Measurements from ENCODE around the gene MITF. TPM values are rescaled to one million over a fixed set of nuclear protein-coding genes. Genes with fewer than 3 reads are reported as not detected.

Gene MITF
- total RNA-seq, 1 experiment from 2014 or later, result 1.9 TPM

- Histone ChIP-seq H4K20me1 (ENCODE audit: insufficient read depth) (no peaks in the 10 kb centered on the region), H3K36me3 (ENCODE audit: control insufficient read depth in 1 of 2, insufficient read depth in 2 of 2, low read length in 2 of 2) (no peaks in the 10 kb centered on the region), H3K27ac (ENCODE audit: low read depth, low read length) (no peak overlapping the region), H3K79me2 (ENCODE audit: insufficient read depth, low read length) (no peaks in the 10 kb centered on the region), H3K9me3 (ENCODE audit: control insufficient read depth in 1 of 2, insufficient read depth in 1 of 2, low read depth in 1 of 2, low read length in 2 of 2) (no peaks in the 10 kb centered on the region), H3K9ac (ENCODE audit: low read length) (no peak overlapping the region), H3K4me1 (ENCODE audit: control insufficient read depth in 1 of 2, insufficient read depth in 2 of 2, low read length in 2 of 2) (no peaks in the 10 kb centered on the region), H3K4me3 (replicated peaks in 1 of 2; ENCODE audit: low read depth in 1 of 2, low read length in 2 of 2) (no peak overlapping the region), H3K9me2 (ENCODE audit: insufficient read depth) (no peaks in the 10 kb centered on the region), H2AFZ (ENCODE audit: low read depth, low read length, poor library complexity, severe bottlenecking) (no peak overlapping the region), H3K27me3 (ENCODE audit: insufficient read depth, low read length) (no peaks in the 10 kb centered on the region), H3K4me2 (ENCODE audit: low read length) (no peak overlapping the region)
- no peak for TF ChIP-seq POLR2A (IDR thresholded peaks at IDR 0.05; ENCODE audit: borderline replicate concordance, extremely low read depth, insufficient read depth, insufficient read length)
- no peak for TF ChIP-seq ZBTB33 (IDR thresholded peaks at IDR 0.05; ENCODE audit: extremely low read depth, insufficient replicate concordance, low read length)
- ChIA-PET RAD21 (ENCODE audit: low non-redundant PET in 1 of 2, low total read pairs in 2 of 2, uncharacterized antibody in 2 of 2, unreplicated experiment in 2 of 2) (no interaction called here), POLR2A (no interaction called here), CTCF (no interaction called here)
- ATAC-seq (no peak), DNase-seq (ENCODE audit: low read depth, low spot score) (no peak)
- no TSS peak for BruUV-seq (replicated peaks)
- intact Hi-C loops (cut with micrococcal nuclease), result no loop called here
These were observed 42.3 kb downstream of the MITF start for GRCh38 chr3:69781593-69781992.

GRCh38 chr3:69784954-69785514, 45.8 kb downstream of the MITF start:
- H3K27ac ChIP-seq (ENCODE audit: low read depth, low read length), result no peak overlapping the region
- H3K4me2 ChIP-seq (ENCODE audit: low read length), result no peak overlapping the region
- CTCF ChIA-PET, result no interaction called here
- TF ChIP-seq SIN3A (IDR thresholded peaks at IDR 0.05; ENCODE audit: low read depth) (no peak), ZNF274 (IDR thresholded peaks at IDR 0.05; ENCODE audit: low read depth, low read length) (no peak), TCF7L2 (IDR thresholded peaks at IDR 0.05; ENCODE audit: borderline replicate concordance, extremely low read depth, insufficient read depth, insufficient read length) (no peak), EGR1 (IDR thresholded peaks at IDR 0.05; ENCODE audit: low read depth) (no peak), MAX (IDR thresholded peaks at IDR 0.05) (no peak), ZFX (IDR thresholded peaks at IDR 0.05) (no peak), JUND (IDR thresholded peaks at IDR 0.05) (no peak), ZBTB33 (IDR thresholded peaks at IDR 0.05; ENCODE audit: extremely low read depth, insufficient replicate concordance, low read length) (no peak), FOSL1 (IDR thresholded peaks at IDR 0.05; ENCODE audit: low read depth) (no peak), CBX3 (IDR thresholded peaks at IDR 0.05; ENCODE audit: low read depth) (no peak), SP1 (IDR thresholded peaks at IDR 0.05; ENCODE audit: low read depth) (no peak), CEBPB (IDR thresholded peaks at IDR 0.05; ENCODE audit: low read depth) (no peak), SRF (IDR thresholded peaks at IDR 0.05; ENCODE audit: low read depth) (no peak), YY1 (IDR thresholded peaks at IDR 0.05; ENCODE audit: extremely low read depth, insufficient replicate concordance, low read depth, low read length) (no peak), EZH2 (IDR thresholded peaks at IDR 0.05) (no peak), ELF1 (IDR thresholded peaks at IDR 0.05; ENCODE audit: borderline replicate concordance, low read depth) (no peak)

More at GRCh38 chr3:69784954-69785514, 45.8 kb downstream of the MITF start:
- Histone ChIP-seq H3K4me3 (replicated peaks in 1 of 2; ENCODE audit: low read depth in 1 of 2, low read length in 2 of 2) (no peak overlapping the region), H3K27me3 (ENCODE audit: insufficient read depth, low read length) (no peaks in the 10 kb centered on the region), H2AFZ (ENCODE audit: low read depth, low read length, poor library complexity, severe bottlenecking) (no peak overlapping the region), H3K9me3 (ENCODE audit: control insufficient read depth in 1 of 2, insufficient read depth in 1 of 2, low read depth in 1 of 2, low read length in 2 of 2) (no peaks in the 10 kb centered on the region), H3K4me1 (ENCODE audit: control insufficient read depth in 1 of 2, insufficient read depth in 2 of 2, low read length in 2 of 2) (no peaks in the 10 kb centered on the region), H3K36me3 (ENCODE audit: control insufficient read depth in 1 of 2, insufficient read depth in 2 of 2, low read length in 2 of 2) (no peaks in the 10 kb centered on the region), H3K9me2 (ENCODE audit: insufficient read depth) (no peaks in the 10 kb centered on the region), H3K79me2 (ENCODE audit: insufficient read depth, low read length) (no peaks in the 10 kb centered on the region), H4K20me1 (ENCODE audit: insufficient read depth) (no peaks in the 10 kb centered on the region), H3K9ac (ENCODE audit: low read length) (no peak overlapping the region)
- BruUV-seq (replicated peaks), result no TSS peak
- ATAC-seq (no peak), DNase-seq (ENCODE audit: low read depth, low spot score) (no peak)
- intact Hi-C loops (cut with micrococcal nuclease), result no loop called here
- POLR2A ChIA-PET, result no interaction called here
- RAD21 ChIA-PET (ENCODE audit: low non-redundant PET in 1 of 2, low total read pairs in 2 of 2, uncharacterized antibody in 2 of 2, unreplicated experiment in 2 of 2), result no interaction called here

Measured in HCT116 (cell line).